ENCODE data around the gene CBR1.
A peak's percentile ranks its signal among the peaks of the same experiment; 100 is the strongest.

The CBR1 gene

DNA sequence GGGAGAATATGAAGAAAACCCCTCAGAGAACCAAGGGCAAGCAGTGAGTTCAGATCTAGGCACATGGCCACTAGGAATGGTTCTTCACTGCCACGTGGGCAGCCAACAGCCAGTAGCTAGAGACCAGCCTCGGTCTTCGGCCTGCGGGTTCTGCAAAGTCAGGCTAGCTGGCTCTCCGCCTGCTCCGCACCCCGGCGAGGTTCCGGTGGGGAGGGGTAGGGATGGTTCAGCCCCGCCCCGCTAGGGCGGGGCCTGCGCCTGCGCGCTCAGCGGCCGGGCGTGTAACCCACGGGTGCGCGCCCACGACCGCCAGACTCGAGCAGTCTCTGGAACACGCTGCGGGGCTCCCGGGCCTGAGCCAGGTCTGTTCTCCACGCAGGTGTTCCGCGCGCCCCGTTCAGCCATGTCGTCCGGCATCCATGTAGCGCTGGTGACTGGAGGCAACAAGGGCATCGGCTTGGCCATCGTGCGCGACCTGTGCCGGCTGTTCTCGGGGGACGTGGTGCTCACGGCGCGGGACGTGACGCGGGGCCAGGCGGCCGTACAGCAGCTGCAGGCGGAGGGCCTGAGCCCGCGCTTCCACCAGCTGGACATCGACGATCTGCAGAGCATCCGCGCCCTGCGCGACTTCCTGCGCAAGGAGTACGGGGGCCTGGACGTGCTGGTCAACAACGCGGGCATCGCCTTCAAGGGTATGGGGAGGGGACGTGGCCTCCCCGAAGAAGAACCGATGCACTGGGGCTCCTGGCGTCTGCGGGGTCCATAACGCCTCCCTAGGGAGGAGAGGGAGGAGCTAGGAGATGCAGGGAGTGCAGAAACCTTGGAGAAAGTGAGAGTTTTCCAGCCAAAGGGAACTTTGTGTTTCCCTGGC lies at the start of gene CBR1:
Gene CBR1 (plus strand): TSS at position 312 of the 871 bp plus-strand sequence. CDS start 92 bp downstream, at position 404.
- Mint-ChIP-seq H3K27me3 (no peaks in the 10 kb centered on the region), H3K9me3 (ENCODE audit: low read depth) (peaks cover 9% of the 10 kb centered on the region), H3K27ac (peak within 1 kb of the TSS; percentile 93), H3K36me3 (peaks cover 17% of the 10 kb centered on the region), H3K4me3 (peak within 1 kb of the TSS; percentile 82), H3K4me1 (ENCODE audit: low read depth) (peaks cover 40% of the 10 kb centered on the region)

DNA sequence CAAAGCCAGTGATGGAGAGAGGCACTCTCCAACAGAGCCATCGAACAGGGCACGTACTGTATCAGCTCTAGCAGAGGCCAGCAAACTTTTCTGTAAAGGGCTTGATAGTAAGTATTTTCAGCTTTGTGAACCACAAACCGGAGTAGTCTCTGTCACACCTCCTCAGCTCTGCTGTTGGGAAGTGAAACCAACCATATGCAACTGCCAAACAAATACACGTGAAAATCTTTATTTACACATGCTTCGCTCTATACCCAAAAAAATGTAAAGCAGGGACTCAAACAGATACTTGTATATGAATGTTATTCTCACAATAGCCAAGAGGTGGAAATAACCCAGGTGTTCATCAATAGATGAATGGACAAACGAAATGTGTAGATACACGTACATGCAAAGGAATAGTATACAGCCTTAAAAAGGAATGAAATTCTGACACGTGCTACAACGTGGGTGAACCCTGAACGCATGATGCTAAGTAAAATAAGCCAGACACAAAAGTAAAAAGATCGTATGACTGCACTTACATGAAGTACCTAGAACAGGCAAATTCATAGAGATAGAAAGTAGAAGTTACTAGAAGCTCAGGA lies 48.5 kb upstream of the CBR1 start:
- Mint-ChIP-seq H3K4me3 (no peak overlapping the region), H3K27me3 (peaks cover 2% of the 10 kb centered on the region), H3K4me1 (ENCODE audit: low read depth) (no peaks in the 10 kb centered on the region), H3K36me3 (peaks cover 8% of the 10 kb centered on the region), H3K9me3 (ENCODE audit: low read depth) (peaks cover 4% of the 10 kb centered on the region), H3K27ac (no peak overlapping the region)

DNA sequence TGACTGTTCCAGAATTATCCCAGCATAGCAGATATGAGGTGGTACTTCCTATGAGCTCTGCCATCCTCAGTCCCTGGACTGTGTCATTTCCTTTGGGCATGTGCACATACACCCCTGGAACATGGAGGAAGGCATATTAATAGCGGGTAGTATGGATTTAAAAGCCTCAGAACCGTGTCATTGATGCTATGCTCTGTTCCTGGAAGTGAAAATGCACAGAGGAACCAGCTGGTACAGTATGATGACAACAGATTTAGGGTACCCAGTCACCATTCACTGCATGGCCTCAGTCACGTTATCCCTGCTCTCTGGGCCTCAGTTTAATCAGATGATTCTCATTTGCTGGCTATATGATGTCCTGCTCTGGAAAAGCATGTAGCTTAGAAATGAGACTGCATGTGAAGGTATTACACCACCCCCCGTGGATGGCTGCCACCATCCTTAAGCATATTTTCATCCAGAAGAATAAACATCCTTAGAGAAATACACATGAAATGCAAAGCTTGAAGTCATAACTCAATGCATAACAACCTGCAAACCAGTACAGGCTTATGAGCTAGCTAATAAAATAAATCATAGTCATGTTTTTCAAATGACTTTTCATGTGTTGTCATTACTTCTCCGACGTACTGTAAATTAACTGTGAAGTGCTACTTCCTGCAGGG lies 47.3 kb upstream of the CBR1 start:
- Mint-ChIP-seq H3K4me1 (ENCODE audit: low read depth) (no peaks in the 10 kb centered on the region), H3K9me3 (ENCODE audit: low read depth) (peaks cover 4% of the 10 kb centered on the region), H3K36me3 (peaks cover 8% of the 10 kb centered on the region), H3K4me3 (no peak overlapping the region), H3K27ac (no peak overlapping the region), H3K27me3 (no peaks in the 10 kb centered on the region)

DNA sequence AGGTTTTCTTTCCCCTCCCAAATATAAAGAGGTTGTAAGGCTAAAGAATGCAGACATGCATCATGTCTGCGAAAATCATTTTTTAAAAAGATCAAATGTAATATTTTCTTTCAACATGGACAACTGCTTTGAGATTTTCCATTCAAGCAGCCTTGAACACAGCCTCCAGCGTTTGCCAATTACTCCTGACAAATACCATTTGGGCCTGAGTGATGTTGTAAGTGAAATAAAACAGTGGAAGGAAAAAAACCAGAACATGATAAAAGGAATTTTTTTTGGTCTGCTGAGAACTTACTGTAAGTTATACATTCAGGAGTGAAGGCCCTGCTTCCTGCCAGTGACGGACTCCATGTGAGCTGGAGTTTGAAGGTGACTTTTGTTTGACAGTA lies 46.7 kb upstream of the CBR1 start:
- Mint-ChIP-seq H3K36me3 (peaks cover 8% of the 10 kb centered on the region), H3K4me1 (ENCODE audit: low read depth) (no peaks in the 10 kb centered on the region), H3K4me3 (no peak overlapping the region), H3K27me3 (no peaks in the 10 kb centered on the region), H3K9me3 (ENCODE audit: low read depth) (peaks cover 4% of the 10 kb centered on the region), H3K27ac (no peak overlapping the region)

DNA sequence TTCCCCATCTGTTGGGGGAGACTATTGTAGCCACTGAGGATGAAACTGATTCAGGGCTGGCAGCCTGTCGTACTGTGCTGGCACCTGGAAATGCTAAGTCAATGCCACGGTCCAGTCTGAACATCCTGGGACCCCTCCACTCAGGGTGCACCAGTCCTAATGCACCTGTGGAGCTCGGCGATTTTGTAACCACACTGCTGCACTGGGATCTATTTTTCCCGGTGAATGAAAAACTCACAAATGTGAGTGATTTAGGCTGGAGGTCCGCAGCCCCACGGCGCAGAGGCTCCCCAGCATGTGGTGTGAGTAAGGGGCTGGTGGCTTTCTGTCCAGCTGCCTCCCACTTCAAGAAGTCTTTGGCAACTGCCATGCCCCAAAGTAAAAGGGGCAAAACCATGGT lies 45.0 kb upstream of the CBR1 start:
- H3K27ac Mint-ChIP-seq, result no peak overlapping the region
- peaks cover 8% of the 10 kb centered on the region for H3K36me3 Mint-ChIP-seq
- peaks cover 4% of the 10 kb centered on the region for H3K9me3 Mint-ChIP-seq (ENCODE audit: low read depth)
- no peaks in the 10 kb centered on the region for H3K27me3 Mint-ChIP-seq
- no peak overlapping the region for H3K4me3 Mint-ChIP-seq
- peaks cover 4% of the 10 kb centered on the region for H3K4me1 Mint-ChIP-seq (ENCODE audit: low read depth)

DNA sequence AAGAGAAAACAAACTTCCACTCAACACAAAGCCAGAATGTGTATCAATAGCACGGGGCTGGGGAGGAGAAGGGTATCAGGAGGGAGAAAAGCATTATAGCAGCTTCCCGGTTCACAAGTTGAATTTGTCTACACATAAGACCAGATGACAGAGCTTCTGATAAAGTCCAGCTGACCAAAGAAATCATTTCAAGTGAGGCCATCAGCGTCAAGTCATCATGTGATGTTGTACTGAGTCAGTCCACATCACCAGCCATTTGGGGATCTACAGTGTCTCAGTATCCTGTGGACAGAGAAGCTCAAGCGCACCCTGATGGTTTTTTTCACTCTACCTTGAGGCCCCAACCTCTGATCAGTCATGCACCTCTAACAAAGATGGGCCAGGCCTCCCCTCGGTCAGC lies 42.5 kb upstream of the CBR1 start:
- no peaks in the 10 kb centered on the region for H3K36me3 Mint-ChIP-seq
- no peaks in the 10 kb centered on the region for H3K9me3 Mint-ChIP-seq (ENCODE audit: low read depth)
- H3K27ac Mint-ChIP-seq, result no peak overlapping the region

DNA sequence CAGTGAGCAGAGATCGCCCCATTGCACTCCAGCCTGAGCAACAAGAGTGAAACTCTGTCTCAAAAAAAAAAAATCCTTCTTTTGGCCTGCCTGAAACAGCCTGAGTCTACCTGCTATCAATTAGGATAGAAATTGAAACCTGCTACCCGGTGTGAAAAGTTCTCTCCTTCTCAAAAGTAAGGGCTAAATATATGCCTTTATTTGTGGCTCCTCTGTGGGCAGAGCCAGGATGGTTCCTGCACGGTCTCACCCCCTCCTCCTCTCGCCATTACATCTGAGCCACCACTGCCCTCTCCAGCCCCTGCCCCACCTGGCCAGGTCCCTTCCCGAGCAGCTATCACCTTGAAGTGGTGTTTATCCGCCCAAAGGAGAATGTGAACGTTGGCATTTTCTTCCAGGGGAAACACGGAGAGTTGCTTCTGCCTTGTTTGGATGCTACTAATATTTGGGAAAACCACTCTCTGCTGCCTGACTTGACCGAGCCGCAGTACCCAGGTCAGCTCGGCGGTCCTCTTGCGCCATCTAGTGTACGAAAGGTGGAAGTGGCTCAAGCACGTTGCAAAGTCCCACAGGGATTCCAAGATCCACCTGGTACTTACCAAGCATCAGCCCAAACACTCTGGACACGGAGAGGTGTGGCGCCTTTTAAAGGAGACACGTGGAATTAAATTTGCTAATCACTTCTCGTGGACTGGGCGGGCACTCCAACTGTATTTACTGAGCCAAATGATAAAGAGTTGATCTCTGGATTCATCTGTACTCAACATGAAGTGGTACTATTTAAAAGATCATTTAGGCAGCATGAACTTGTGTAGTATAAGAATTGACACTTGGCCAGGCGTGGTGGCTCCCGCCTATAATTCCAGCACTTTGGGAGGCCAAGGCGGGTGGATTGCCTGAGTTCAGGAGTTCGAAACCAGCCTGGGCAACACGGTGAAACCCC lies 41.4 kb upstream of the CBR1 start:
- H3K27ac Mint-ChIP-seq, result no peak overlapping the region
- H3K36me3 Mint-ChIP-seq, result no peaks in the 10 kb centered on the region
- peaks cover 4% of the 10 kb centered on the region for H3K4me1 Mint-ChIP-seq (ENCODE audit: low read depth)
- no peak overlapping the region for H3K4me3 Mint-ChIP-seq
- no peaks in the 10 kb centered on the region for H3K9me3 Mint-ChIP-seq (ENCODE audit: low read depth)
- no peaks in the 10 kb centered on the region for H3K27me3 Mint-ChIP-seq

More for the DNA sequence above, 42.5 kb upstream of the CBR1 start:
- H3K4me1 Mint-ChIP-seq (ENCODE audit: low read depth), result peaks cover 4% of the 10 kb centered on the region
- no peak overlapping the region for H3K4me3 Mint-ChIP-seq
- H3K27me3 Mint-ChIP-seq, result no peaks in the 10 kb centered on the region

DNA sequence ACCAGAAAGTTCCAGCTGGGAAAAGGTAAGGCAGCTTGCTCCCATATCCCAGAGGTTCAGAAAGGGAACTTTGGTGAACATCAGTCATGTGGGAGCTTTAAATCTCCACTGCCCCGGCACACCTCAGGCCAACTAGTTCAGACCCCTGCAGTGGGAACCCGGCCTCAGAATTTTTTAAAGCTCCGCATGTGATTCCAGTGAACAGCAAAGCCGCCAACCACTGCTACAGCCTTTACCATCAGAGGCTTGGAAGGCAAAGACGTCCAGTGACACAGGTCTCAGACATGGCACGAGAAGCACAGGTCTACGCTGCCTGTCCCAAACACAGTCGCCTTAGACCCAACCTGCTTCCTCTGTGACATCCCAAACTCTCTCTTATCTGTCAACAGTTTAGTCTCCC lies 40.5 kb upstream of the CBR1 start:
- Mint-ChIP-seq H3K9me3 (ENCODE audit: low read depth) (no peaks in the 10 kb centered on the region), H3K36me3 (no peaks in the 10 kb centered on the region), H3K27me3 (no peaks in the 10 kb centered on the region), H3K27ac (no peak overlapping the region), H3K4me3 (no peak overlapping the region), H3K4me1 (ENCODE audit: low read depth) (peaks cover 4% of the 10 kb centered on the region)

DNA sequence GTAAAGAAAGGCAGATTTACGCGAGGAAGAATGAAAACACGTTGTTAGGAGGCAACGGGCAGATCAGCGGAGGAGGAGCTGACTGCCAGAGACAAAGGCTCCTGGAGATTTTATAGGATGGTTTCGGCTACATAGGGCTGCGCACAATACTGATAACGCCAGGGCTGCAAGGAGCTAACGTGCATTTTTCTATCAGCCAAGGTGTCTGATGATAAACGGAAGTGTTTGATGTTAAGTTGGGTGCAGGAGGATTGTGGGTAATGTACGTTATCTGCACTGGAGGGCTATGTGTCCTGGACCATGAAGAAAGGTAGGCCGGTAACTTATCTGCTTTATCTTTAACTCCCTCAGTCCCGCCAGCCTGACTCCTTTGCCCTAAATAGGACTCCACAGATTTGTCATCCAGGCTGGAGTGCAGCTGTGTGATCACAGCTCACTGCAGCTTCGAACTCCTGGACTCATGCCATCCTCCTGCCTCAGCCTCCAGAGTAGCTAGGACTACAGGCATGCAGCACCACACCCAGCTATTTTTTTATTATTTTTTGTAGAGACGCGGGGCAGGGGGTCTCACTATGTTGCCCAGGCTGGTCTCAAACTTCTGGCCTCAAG lies 39.1 kb upstream of the CBR1 start:
- Mint-ChIP-seq H3K4me3 (no peak overlapping the region), H3K4me1 (ENCODE audit: low read depth) (peaks cover 4% of the 10 kb centered on the region), H3K27ac (no peak overlapping the region), H3K9me3 (ENCODE audit: low read depth) (no peaks in the 10 kb centered on the region), H3K27me3 (no peaks in the 10 kb centered on the region), H3K36me3 (no peaks in the 10 kb centered on the region)

DNA sequence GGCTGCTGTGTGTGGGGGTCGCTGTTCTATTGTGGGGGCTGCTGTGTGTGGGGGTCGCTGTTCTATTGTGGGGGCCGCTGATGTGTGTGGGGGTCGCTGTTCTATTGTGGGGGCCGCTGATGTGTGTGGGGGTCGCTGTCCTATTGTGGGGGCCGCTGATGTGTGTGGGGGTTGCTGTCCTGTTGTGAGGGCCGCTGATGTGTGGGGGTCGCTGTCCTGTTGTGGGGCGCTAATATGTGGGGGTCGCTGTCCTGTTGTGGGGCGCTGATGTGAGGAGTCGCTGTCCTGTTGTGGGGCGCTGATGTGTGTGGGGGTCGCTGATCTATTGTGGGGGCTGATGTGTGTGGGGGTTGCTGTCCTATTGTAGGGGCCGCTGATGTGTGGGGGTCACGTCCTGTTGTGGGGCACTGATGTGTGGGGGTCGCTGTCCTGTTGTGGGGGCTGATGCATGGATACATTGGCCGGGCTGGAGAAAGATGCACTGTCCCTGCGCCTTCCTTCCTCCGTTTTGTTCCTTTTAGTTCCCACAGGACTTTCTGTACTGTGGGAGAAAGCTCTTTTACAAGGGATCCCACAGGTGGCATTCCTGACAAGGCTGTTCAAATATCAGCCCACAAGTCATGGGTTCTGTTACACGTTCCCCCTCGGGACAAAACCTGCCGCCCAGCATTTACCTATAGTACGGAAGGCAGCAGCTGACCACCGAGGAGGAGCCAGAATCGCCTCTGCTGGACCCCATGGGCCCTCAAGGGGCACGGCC lies 37.0 kb upstream of the CBR1 start:
- peaks cover 4% of the 10 kb centered on the region for H3K4me1 Mint-ChIP-seq (ENCODE audit: low read depth)
- no peaks in the 10 kb centered on the region for H3K9me3 Mint-ChIP-seq (ENCODE audit: low read depth)
- no peaks in the 10 kb centered on the region for H3K27me3 Mint-ChIP-seq
- peaks cover 8% of the 10 kb centered on the region for H3K36me3 Mint-ChIP-seq
- H3K27ac Mint-ChIP-seq, result no peak overlapping the region
- H3K4me3 Mint-ChIP-seq, result no peak overlapping the region

DNA sequence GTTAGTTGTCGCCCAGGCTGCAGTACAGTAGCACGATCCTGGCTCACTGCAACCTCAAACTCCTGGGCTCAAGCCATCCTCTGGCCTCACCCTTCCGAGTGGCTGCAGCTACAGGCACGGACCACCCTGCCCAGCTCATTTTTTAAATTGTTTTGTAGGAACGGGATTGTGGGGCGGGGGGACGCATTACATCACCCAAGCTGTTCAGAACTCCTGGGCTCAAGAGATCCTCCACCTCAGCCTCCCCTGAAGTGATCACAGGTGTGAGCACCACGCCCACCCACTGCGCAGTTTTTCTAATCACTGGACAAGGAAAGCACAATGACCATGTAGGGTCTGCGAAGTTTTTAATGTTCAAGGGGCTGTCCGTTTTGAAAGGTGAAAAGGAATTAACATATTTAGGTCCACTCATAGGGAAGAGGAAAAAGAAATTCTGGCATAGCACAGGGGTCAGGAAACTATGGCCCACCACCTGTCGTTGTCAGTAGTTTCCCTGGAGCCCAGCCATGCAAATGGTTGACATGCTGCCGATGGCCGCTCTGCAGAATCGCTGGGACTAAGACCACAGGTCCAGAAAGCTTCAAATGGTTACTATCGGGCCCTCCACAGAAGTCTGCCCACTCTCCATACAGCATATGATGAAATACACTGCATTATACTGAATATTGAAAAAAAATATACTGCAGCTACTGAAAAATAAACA lies 35.5 kb upstream of the CBR1 start:
- Mint-ChIP-seq H3K27ac (no peak overlapping the region), H3K36me3 (peaks cover 8% of the 10 kb centered on the region), H3K4me1 (ENCODE audit: low read depth) (no peaks in the 10 kb centered on the region)

DNA sequence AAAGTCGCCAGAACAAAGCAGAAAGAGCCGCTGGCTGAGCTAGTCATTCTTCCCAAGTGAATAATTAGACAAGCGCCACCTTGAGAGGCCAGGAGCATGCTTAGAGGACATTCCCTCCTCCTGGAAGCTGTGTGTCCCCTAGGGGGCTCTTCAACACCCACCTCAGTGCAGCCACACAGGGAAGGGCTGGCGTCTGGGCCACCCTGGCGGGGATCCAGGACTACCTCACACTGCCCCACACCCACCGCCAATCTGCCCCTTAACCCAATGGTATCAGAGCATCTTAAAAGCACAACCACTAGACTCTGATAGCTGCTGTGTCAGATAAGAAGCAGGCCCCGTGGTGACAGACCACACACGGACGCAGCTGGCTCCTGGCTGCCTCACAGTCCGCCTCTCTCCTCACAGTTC lies 34.4 kb upstream of the CBR1 start:
- H3K4me1 Mint-ChIP-seq (ENCODE audit: low read depth), result no peaks in the 10 kb centered on the region
- H3K4me3 Mint-ChIP-seq, result no peak overlapping the region
- no peaks in the 10 kb centered on the region for H3K9me3 Mint-ChIP-seq (ENCODE audit: low read depth)
- H3K36me3 Mint-ChIP-seq, result peaks cover 11% of the 10 kb centered on the region
- no peaks in the 10 kb centered on the region for H3K27me3 Mint-ChIP-seq
- no peak overlapping the region for H3K27ac Mint-ChIP-seq

More for the DNA sequence above, 35.5 kb upstream of the CBR1 start:
- Mint-ChIP-seq H3K4me3 (no peak overlapping the region), H3K9me3 (ENCODE audit: low read depth) (no peaks in the 10 kb centered on the region), H3K27me3 (no peaks in the 10 kb centered on the region)

Data from activated naive CD8-positive, alpha-beta T cell (primary cell).